HG02970 (cell line): ENCODE measurements around the gene MNX1.

ENCODE experiments used
- ATAC-seq: cut with Tn5 transposase; IDR thresholded peaks from one replicate; pipeline ENCODE4 v1.9.1; 2021; ENCODE audit warnings: mild to moderate bottlenecking, moderate library complexity, moderate number of reproducible peaks; ENCODE audit not compliant: unreplicated experiment, low FRiP score

The MNX1 gene

DNA sequence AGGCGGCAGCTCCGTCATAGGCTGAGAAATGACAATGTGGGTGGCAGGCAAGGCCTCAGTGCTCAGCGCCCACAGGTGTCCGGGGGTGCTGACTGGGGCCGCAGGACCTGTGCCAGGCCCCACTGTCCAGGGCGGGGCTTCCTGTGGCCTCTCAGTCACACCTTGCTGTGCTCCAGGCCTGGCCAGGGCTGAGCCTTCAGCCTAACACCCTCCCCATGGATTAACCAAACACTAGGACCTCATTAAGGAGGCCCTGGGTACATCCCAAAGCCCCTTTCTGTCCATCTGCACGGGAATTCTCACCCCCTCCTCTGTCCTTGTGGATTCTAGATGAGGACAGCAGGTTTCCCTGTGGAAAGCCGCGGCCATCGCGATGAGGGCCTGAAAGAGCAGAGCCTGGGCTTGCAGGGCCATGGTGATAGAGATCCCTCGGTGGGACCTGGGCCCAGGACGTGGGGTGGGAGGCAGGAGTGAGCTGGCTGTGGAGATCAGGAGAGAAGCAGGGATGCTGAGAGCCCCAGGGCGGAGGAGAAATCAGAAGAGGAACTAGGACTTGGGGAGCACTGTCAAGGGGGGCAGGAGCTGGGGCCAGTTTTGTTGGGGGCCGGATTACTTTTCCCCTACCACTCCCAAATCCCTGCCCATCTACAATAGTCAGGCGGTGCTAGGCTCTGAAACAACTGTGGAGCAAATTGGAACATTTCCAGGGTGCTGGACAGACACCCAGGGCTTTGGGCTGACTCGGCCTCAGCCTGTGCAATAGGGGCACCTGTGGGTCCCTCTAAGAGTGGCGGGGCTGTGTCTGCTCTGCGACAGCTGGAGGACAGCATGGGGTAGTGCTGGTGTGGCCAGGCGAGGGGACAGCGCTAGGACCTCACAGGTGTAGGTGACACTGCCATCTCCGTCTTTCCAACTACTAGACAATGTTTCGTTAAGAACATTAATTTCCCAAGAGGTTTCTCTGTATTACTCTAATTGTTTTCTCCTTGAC is 23.3 kb upstream of the MNX1 start:
- ATAC-seq: no peak

DNA sequence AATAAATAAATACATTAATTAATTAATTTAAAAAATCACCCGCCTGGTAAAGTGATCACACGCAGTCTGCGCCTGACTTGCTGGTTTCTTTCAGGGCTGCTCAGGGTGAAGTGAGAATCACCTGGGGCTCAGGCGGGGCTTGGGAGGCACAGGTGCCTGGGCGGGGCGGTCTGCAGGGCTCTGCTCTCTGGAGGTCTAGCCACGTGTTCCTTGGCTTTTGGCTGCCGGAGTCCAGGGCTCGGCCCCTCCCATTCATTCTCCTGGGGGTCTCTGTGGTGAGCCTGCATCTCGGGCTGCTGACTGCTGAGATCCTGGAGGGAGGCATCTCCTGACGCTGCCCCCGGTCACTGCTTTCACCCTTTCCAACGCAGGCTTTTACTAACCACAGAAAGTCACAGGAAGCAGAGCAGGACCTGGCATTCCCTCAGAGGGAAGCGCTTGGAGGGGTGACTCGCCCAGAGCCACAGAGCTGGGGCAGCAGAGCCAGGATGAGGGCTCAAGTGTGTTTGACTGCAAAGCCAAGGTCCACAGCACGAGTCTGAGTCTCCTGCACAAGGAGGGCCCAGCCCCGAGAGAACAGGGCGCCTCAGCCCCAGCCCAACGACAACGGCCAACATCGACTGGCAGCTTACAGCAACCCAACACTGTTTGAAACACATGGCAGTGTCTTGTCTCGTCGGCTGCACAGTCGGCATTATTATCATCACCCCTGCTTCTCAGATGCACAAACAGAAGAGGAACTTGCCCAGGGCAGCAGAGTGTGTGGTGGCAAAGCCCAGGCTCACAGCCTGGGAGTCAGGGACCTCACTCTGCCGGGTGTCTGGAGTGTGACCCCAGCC is 22.4 kb upstream of the MNX1 start:
- no peak for ATAC-seq

DNA sequence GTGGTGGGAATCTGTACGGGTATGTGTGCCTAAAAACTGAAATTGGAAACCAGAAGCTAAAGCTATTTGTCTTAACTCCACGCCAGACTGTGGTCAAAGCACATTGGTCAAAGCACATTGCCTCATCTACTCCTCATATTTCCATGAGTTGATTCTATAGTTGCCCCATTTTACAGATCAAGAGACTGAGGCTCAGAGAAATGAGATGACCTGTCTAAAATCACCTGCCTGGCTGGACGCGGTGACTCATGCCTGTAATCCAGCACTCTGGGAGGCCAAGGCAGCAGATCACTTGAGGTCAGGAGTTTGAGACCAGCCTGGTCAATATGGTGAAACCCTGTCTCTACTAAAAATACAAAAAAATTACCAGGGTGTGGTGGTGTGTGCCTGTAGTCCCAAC is 21.7 kb upstream of the MNX1 start:
- no peak for ATAC-seq

DNA sequence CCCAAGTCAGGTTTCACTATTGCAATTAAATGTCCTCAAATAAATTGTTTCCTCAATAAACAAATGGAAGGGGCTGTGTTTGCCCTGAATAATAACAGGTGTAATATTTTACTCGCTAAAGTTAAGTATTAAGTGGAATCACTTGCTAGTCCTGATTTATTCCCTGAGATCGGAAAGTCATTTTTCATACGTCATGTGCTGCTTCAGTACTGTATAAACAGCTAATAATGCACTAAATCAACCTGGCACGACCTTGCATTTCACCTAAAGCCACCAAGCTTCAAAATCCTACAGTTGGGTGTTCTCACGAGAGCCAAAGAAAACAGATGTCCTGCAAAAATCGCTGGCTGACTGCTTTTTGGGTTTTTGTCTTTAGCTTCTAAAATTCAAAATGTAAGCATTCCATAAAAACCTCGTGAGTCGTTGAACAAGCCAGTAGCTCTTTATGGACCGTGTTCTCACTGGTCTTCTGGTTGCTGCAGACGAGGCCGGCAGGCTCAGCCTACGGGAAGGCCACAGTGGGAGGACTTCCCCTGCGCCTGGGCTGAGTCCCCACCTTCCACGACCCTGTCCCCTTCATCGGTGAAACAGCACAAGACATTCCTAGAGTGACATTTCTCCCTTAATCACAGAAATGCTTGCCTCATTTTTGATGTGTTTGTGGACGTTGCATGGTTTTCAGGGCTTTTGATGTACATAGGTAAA is 17.9 kb upstream of the MNX1 start:
- no peak for ATAC-seq

DNA sequence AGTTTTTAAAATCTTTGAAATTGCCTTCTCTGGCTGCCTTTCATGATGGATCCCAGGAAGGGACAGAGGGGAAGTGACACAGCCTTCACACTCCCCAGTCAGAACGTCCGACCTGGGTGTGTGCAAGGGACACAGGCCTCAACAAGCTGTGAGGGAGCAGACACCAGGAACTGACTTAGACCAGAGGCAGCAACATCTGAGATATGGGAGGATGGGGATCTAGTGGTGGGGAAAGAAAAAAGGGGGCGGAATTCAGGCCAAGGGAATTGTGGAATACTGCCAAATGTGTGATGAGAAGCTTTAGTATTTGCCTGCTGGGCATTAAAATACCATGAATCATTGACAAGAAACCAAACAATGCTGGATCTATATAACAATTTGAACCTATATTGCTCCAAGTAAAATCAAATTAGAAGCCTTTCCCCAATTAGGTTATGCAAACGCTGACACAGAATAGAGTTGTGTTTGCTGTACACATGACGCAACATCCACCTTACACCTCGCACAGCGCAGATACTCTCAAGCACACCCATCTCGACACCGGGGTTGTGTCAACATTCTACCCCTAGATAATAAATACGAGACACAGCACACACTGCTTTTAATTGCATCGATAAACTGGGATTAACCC is 17.2 kb upstream of the MNX1 start:
- no peak for ATAC-seq

DNA sequence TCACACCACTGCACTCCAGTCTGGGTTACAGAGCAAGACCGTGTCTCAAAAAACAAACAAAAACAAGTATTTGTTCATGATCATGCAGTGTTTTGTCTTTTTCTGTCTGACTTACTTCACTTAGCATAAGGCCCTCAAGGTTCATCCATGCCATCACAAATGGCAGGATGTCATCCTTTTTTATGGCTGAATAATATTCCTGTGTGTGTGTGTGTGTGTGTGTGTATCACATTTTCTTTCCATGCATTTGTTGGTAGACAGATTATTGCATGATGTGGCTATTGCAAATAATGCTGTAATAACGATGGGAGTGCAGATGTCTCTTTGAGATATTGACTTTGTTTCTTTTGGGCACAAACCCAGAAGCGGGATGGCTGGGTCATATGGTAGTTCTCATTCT is 14.3 kb upstream of the MNX1 start:
- no peak for ATAC-seq

DNA sequence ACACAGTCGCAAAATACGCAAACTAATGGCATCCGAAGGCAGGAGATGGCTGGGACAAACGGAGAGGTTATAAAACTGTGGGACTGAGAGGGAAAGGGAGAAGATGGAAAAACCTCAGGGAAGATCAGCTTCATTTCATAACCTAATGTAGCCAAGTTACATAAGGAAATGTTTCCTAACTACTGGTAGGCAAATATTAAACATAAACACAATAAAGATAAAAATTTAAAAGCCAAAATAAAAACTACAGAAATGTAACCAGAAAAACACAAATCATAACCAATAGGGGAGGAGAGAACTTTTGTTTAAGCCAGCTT is 13.1 kb upstream of the MNX1 start:
- ATAC-seq: no peak

DNA sequence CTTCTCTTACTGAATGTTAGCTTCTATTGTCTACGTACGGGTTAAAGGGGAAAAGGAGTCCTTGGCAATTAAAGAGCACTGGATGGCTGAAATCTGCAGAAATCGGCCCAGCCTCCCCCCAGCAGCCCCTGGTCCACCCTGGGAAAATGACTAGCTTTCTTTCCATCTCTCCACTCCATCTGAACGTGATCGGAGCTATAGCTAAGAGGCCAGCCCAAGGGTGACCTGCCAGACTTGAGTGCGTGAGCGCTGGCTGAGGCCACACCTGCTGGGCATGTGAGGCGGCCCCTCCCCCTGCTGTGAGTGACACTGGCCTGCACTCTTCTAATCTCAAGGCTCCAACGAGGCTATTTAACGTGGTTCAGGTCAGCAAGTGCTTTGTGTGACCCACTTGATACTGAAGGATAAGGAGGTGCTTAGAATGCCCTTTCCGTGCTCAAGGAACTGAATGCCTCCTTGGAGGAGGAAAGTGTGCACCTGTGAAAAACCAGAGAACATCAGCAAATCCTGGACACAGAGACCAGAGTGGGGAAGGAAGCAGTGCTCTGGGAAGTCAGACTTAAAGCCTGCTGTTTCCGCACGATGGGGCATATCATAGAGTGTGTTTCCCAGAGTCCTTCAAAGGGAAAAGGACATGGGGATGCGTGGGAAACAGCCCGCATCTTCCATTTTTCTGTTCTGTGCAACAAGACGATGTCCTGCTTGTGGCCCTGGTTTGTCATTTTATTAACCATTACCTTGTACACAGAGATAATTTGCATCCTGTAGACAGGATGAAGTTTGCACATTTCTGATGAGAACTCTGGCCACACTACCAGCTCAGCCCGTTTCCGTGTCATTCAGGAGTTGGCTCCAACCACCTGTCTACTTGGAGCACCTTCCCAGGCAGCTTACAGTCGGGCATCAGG is 12.5 kb upstream of the MNX1 start:
- ATAC-seq: no peak

DNA sequence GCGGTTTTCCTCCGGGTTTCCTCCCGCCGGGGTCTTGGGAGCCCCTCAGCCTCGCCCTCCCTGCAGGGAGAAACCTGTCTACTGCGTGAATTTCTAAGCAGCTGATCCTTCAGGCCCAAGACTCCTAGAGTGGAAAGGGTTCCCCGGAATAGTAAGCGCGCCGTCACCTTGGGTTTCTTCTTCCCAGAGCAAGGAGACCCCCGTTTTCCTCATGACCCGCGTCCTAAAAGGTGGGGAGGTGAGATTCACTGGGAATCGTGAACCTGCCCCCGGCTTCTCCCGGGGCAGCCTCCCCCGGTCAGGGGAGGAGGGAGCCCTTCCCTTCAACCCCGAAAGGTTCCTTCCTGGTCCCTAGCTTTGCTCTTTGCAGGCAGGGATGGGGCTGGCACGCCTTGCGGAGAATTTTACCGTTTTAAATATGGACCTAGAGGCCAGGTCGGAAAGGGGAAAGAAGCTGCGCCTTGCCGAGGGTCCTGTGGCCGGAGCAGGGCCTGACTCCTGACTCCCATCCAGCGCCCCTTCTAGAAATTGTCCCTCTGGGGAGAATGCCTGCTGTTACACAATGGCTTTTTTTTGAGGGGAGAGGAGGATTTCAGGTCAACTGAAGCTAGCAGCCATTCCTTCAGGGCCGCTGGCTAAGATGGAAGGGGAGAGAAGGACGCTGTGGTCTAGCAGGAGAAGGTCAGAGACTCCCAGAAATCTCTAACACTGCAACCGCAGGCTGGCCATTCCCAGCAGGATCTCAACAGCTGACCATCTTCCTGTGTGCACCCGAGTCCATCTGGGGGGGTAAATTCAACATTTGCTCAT is 11.6 kb upstream of the MNX1 start:
- ATAC-seq: no peak

DNA sequence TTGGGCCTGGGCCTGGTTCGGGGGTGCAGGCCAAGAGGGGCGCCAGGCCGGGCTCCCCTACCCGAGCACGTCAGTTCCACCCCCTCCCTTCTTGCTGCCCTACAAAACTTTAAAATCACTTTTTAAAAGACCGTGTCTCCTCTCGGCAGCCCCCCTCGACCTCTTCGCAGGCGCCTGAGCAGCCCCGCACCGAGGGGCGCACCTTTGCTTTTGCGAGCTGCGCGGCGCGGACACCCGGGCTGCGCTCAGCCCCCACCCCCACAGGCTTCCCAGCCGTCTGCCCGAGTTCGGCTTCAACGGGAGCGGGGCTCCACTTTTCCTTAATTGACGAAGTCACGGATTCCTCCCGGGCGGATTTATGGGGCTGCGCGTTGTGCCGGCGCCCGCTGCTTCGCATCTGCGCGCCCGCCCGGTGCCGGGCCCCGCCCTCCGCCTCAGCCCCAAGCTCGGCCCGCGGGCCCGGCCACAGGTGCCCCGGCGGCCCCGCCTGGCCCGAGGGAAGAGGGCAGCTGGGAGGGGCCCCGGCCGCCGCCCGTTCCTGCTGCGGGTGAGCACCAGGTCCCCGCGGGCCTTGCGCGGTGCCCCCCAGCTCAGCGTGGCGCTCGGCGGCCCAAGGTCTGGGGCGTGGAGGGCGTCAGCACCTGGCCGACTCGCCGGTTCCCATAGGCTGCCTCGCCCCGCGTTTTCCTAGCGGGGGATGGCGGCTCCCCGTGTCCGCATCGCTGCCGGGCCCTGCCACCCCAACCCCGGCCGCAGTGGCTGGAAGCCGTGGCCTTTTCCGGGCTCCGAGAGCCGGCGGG is 10.8 kb upstream of the MNX1 start:
- no peak for ATAC-seq

DNA sequence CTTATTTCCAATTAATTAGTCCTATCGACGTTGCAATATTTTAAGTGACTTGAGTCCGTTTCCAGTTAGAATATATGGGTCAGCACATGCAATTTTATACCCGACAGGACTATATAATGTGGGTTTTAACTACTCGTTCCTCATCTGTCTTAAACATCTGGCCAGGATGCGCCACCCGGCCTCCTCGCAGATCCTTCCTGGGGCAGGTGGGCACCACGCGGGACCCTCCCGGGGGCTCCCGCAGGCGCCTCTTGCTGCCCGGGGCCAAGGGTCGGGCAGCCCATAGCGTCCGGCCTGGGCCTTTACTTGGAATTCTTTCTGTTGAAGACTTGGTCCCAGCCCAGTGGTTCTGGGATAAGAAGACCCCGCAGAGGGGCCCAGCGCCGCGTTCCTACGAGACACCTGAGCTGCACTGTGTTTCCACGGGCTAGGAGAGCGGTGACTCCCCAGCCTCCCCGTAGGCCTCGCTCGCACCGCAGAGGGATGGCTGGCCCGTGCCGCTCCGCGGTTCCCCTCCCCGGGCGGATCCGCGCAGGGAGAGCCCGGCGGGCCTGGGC is 10.1 kb upstream of the MNX1 start:
- ATAC-seq: no peak

DNA sequence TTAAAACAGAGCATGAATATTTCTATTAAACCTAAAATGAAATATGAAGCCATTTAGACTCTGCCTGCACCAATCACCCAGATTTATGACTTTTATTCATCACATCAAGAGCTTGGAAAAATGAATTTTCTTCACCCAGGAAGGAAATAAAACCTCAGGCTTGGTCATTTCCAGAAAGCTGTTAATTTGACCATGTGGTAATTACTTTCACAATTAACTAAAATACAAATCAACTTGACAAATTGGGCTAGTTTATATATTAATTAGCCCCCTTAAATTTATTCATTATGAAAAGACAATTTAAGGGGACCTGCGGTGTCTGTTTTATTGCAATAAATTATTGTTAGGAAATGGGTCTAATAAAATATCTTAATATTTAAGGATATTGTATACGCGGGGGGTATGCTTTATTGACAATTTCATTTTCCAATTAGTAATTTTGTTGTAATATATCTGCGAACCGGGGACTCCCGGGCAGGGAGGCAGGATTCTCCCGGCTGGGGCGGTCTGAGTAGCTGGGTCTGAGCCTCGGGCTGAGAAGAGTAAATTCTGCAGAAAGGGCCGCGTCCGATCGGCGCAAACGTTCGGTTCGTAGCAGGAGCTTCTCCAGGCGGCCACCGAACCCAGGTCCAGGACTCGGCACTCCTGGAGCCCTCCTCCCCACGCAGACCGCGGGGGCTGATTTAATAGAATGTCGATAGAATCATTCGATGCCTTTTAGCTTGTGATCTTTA is 9.4 kb upstream of the MNX1 start:
- ATAC-seq: no peak

DNA sequence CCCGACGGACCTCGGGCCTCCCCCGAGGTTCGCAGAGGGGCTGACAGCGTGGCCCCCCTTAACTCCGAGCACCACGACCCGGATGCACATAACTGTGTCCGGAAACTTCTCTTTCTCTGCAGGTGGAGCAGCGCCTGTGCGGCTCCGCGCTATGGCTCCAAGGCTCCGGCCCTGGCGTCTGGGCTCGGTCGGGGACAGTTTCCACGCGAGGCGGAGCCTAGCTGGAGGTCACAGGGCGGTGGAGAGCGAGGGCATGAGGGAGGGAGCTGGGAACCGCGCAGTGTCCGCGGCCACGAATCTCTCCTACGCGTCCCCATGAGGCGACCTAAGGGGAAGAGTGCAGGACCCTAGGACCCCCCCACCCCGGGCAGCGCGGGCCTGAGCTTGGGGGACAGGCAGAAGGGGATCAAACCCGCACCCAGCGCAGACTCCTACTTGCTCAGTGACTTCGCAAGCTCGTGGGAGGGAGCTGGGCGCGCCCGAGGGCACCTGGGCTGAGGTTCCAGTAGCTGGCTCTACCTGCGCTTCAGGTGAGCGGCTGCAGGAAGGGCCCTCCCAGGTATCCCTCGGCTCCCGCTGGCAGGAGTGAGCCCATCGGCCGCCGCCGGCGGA is 8.6 kb upstream of the MNX1 start:
- no peak for ATAC-seq

DNA sequence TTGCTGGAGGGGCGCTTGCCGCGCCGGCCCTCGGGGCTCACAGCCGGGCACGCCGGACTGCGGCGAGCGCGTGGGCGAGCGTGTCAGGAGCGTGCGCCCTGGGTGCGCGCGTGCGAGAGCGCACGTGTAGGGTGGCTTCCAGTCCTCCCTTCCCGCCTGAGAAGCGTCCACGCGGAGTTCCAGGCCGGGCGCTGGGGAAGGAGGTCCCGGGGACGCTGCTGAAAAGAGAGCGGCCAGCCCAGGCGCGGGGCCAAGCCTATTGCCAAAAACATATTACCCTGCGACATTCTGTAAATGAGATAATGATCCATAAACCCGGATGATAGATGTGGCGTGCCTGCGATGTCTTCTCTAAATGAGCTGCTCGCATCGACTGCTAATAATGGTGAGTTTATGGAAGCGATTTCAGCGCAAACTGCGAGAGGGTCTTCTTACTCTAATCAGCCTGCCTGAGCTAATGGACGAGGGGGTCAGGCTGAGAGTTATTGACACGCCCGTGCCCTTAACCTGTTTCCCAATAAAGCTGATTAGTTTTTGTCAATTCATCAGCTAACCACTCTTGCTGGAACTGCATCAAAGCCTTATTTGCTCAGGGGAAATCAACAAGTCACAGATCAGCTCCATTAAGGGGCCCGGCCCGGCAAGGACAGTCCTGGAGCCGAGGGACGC is 8.0 kb upstream of the MNX1 start:
- ATAC-seq: no peak

DNA sequence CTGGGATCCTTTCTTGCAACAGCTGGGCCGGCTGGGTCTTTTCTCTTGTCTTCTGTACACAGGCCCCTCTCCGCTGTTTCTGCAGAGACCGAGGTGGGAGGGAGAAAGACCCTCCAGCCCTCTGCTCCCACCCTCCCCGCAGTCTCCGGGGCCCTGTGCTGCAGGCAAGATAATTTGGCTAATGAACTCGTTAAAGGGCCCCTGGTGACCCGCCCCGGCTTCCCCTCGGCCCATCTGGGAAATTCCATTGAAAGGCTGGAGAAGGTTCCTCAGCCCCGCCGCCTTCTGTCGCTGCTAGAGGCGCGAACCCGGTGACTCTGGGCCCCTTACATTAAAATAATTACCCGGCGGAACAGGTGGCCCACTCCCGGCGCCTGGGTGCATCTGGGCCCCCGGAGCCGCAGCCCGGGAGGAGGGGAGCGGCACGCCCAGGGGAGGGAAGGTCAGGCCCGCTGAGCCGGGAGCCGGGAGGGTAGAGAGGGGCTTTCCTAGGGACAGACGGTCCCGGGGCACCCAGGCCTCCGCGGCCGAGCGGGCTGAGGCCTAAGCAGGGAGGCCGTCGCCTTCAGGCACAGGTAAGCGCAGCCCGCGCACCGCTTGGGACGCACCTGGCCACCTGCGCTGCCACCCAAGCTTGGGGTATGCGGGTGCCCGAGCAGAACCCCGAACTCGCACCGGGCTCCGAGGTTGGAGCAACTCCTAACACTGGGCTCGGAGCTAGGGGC is 7.3 kb upstream of the MNX1 start:
- ATAC-seq: no peak
